NCI-H2081 treated with DMSO at 0.1 percent for 48 hours (cell line): Measurements from ENCODE around the gene ACOT9.
"Not testable (repeated sequence)": the region's sequence is repeated elsewhere in the genome, so short reads cannot be mapped to it uniquely, and the experiment has no call there.

Experiments used
- DNase-seq: peaks from one replicate; lab custom pipeline; 2025; lab: John Stamatoyannopoulos, UW

The ACOT9 gene

DNA sequence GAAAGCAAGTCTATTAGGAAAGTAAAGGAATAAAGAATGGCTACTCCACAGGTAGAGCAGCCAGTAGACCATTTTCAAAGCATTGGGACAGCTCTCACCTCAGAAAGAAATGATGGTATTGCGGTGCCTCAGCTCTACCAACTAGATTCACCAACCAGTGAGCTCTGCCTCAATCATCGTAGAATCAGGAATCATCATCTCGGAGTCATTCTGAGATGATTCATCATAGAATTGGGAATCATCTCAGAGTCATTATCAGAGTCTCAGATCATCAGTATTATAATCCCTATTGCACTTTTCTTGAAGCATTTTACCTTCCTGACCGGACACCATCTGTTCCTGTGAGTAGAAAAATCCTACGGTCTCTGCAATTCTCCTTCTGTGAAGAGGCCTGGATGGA lies 22.4 kb upstream of the ACOT9 start:
- no peak for DNase-seq

DNA sequence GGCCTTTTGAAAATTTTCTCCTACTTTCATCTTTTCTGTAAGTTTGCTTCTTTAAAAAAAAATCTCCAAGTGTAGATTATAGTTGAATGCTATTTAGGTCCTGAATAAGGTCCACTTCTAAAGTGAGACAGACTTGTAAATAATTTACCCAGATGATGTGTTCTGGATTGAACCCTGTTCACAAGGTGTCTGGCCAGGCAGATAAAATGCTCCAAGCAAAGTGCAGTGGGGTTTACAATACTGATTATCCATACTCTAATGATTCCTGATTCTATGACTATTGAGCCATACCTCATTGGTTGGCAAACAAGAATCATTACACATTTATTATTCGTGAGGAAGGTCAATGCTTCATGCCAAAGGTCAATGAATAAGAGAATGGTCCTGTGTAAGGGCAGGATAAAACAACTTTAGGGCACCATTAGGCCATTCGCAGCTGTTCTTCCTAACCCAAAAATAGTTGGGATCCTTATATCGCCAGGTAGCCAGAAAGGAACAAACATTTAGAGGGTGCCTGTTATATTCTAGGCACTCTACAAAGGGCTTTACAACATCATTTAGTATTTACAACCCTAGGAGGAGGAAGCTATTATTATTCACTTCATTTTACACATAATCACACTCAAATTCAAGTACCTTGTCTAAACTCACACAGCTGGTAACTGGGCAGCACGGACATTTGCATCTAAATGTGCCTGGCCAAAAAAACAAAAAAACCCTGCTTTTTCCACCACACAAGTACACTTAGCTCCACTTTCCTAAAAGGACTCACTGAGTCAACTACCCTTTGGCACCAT lies 21.3 kb upstream of the ACOT9 start:
- no peak for DNase-seq

DNA sequence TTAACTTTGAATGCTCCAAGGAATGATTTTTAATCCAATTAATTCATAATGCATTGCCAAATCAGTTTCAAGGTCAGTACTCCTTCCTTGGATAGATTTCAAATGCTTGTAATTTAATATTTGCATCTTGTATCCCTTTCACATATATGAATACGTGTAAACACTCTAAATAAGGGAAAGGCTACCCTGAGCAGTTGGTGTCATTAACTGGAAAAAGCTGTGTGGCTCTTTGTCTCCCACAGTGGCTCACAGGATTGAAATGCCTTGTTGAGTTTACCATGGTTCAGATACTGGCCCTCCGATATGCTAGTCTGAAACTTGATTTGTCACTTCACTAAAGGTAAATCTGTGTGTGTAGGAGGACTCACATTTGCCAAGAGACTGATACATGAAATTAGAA lies 16.7 kb upstream of the ACOT9 start:
- no peak for DNase-seq

DNA sequence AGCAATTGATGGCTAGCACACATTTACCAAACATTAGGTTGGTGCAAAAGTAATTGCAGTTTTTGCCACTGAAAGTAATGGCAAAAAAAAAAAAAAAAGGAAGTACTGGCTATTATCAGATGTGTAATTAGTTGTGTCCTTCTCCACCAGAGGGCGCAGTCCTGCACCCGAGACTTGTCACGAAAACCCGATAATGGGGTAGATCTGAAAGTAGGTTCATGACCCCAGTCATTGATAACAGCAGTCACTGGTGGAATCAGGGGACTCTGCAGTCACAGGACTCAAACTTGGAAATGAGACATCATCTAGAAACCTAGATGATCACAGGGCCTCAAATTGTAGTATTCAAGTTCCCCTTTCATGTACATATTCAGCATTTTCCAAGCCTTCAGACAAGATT lies 13.1 kb upstream of the ACOT9 start:
- DNase-seq = no peak

DNA sequence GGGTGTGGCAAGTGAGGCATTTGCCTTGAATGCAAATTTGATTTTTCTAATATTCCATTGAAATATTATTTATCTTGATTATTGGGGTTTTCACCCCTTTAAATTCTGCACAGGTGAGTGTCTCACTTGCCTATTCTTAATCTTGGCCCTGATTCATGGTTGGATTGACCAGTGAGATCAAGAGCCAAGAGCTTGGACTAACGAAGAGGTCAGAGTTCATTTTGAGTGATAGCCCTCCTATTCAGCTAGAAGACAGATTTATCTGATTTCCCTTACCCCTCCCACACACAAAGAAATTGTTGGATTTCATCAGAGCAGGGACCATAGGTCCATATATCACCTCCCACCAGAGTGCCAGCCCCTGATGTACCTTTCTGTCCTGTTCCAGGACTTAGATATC lies 11.6 kb upstream of the ACOT9 start:
- DNase-seq = no peak

DNA sequence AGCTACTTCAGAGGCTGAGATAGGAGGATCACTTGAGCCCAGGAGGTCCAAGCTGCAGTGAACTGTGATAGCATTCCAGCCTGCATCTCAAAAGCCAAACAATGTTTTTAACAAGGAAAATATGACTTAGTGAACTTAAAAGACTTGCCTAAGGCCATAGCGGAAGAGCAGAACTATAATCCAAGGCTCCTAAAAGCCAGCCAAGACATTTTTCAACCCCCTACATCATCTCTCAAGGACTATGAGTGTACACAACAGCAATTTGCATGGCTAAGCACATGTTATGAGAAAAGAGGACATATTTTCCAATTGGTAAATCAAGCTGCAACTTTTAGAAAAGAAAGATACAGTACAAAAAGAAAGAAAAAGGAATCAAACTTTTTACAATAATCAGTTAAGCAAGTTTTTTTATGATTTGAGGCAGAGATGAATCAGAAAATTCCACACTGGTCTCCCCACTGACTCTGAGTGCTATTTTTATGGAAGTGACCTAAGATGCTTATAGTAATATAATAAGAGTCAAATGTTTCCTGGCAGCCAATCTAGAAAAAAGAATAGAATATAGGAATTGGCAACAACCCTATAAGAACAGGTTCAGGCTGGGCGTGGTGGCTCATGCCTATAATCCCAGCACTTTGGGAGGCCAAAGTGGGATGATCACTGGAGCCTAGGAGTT lies 9.8 kb upstream of the ACOT9 start:
- DNase-seq = no peak

- DNase-seq = no peak
Observed at GRCh38 chrX:23749576-23749975, 6.5 kb upstream of the ACOT9 start.

DNA sequence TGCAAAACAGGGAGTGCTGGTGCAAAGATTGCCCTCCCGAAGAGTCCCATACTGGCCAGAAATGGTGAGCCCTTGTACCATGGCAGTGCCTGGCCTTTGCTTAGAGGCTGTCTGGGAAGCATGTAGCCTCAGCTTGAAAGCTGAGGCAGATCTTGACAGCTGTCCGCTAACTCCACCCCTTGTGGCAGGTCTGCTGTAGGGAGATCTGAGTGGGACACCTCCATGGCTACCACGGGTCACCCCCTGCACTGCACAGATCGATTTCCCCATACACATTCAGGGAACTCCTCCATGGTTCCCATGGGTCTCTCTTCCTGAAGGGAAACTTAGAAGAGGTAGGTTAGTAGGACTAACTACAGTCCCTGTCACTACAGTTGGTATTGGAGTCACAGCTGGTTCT lies 6.1 kb upstream of the ACOT9 start:
- DNase-seq = no peak

GRCh38 chrX:23745786-23746185 lies 2.7 kb upstream of the ACOT9 start:
- DNase-seq = no peak

DNA sequence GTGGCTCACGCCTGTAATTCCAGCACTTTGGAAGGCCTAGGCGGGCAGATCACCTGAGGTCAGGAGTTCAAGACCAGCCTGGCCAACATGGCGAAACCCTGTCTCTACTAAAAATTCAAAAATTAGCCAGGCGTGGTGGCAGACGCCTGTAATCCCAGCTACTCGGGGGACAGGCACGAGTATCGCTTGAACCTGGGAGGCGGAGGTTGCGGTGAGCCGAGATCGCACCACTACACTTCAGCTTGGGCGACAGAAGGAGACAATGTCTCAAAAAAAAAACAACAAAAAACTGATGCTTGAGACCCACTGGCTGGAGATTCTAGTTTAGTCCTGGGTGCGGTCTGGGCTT lies 521 bp upstream of the ACOT9 start:
- not testable (repeated sequence) for DNase-seq

DNA sequence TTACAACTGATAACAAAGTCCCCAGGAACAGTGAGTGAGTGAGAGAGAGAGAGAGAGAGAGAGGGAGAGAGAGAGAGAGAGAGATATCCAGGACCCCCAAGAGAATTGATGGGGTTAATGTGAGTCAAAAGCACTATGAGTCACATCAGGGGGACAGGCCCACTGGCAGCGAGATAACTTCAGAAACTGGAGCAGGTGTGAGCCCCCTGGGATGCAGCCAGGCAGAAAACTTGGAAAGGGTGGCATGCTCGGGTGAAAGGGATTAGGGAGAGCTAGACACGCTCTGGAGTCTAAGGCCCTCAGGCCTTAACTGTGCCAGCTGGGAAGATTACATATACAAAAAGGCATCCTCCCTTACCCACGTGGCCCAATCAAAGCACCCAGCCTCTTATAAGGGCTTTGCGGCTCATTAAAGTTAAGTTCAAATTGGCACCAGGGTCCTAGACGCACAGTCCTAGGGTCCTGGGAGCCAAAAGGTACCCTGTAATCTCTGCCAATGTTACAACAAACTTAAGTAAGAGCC lies 841 bp downstream of the ACOT9 start:
- DNase-seq = no peak

GRCh38 chrX:23737413-23737812 lies 5.7 kb downstream of the ACOT9 start:
- DNase-seq = no peak

GRCh38 chrX:23736030-23736429 lies 7.0 kb downstream of the ACOT9 start:
- no peak for DNase-seq

DNA sequence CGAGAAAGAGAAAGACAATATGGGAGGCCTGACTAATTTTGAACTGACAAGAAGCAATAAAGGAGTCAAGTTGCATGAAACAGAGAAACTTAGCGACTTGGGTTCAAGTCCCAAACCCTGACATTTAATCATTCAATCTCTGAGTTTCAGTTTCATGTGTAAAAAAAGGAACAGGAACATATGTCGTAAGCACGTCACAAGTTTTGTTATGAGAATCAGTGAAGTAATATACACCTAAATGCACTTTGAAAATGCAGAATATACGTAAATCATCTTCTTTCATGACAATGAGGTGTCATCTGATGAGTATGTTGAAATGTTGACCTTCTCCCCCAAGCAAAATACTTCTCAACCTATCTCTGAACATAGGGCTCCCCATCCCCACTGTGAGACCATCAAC lies 10.4 kb downstream of the ACOT9 start:
- no peak for DNase-seq

DNA sequence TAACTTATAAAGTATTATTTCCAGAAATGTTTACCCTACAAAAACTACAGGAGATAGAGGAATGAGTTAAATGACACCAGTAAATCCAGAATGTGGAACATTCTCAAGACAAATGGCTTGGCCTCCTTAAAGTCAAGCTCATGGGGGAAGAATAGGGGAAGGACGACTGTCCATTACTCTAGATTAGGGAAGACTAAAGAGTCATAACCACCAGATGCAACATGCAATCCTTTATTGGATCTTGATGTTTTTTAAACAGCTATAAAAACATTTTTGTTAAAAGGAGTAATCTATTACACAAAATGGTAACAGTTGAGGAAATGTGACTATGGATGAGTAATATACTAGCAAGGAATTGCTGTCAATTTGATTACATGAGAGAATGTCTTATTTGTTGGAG lies 11.1 kb downstream of the ACOT9 start:
- no peak for DNase-seq

DNA sequence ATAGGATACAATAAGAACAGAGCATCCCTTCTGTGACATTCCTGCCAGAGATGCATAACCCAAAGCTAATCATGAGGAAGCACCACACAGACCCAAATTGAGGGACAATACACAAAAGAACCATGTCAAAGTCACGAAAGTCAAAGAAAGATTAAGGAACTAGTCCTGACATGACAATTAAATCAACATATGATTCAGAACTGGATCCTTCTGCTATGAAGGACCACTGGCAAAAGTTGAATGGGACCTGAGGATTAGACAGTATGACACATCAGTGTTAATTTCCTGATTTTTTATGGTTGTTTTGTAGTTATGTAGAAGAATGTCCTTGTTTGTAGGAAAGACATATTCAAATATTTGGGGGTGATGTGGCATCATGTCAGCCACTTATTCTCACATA lies 13.9 kb downstream of the ACOT9 start:
- no peak for DNase-seq

DNA sequence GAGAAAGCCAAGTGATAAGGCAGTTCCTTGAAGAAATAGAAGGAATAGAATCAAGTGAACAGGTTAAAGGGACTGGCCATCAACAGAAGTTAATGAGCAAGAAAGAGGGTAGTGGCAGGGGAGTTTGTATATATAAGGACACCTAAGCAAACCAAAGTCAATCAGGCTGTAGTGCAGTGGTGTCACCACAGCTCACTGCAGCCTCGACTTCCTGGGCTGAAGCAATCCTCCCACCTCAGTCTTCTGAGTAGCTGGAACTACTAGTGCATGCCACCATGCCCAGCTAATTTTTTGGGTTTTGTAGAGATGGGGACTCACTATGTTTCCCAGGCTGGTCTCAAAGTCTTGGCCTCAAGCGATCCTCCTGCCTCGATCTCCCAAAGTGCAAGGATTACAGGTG lies 15.9 kb downstream of the ACOT9 start:
- DNase-seq = no peak

GRCh38 chrX:23726191-23726590 lies 16.9 kb downstream of the ACOT9 start:
- no peak for DNase-seq

DNA sequence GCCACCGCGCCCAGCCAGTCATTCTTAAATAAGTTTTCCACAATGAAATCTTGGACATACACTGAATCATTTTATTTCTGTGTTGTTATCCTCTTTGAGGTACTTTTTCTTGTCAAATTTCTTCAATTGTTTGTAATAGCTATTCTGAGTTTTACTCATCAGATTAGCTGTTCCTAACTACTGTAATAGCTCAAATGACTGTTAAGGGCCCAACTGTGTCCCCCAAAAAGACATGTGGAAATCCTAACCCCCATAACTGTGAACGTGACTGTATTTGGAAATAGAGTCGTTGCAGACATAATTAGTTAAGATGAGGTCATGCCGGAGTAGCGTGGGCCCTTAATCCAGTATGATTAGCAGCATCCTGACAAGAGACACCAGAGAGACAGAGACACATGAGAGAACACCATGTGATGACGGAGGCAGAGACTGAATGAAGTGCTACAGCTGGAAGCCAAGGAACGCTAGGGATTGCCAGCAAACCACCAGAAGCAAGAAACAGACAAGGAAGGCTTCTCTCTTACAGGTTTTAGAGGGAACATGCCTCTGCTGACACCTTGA lies 22.9 kb downstream of the ACOT9 start:
- DNase-seq = no peak

DNA sequence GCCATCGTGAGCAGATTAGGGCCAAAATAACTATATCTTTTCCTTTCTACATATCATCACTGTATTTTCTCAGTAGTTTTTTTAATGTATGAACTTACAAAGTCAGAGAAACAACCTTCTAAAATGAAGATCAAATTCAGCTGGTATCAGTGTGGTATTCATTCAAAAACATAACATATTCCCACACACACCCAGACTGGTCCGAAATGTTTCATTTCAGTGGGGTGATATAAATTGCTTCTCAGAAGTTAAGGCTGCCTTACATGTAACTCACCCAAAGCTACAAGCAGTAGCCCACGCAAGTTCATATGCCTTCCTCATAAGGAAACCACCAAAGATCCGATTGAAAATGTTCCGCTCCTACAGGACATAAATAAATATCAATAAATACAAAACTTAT lies 37.8 kb downstream of the ACOT9 start:
- no peak for DNase-seq

DNA sequence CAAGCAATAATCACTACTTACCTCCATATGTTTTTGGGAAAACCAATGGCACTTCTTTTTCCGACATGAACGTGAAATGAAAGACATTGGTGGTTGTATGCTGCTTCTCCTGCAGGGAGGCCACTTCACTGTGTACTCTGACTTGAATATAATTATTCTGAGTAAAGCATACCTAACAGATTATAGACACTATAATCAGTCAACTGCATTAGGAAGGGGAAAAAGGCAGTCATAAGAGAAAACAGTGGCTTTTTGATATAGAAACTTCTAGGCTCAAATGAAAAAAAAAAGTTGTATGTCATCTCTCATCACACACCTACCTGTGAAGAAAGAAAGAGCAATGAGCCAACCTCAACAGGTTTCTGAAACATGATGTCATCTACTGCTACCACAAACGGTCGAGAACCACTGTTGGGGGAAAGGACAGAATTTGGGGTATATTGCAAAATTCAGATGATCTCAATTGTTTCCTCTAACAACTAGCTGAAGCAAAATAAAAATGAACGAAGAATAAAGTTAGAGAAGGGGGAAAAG lies 38.3 kb downstream of the ACOT9 start:
- no peak for DNase-seq

- DNase-seq = no peak
Observed at GRCh38 chrX:23699636-23700194, 43.4 kb downstream of the ACOT9 start.

GRCh38 chrX:23694606-23695005 lies 48.5 kb downstream of the ACOT9 start:
- no peak for DNase-seq
